ENCODE data around the gene TP63.

- TF ChIP-seq CTCF (conservative IDR thresholded peaks at IDR 0.05), result no peak
- no peak for TF ChIP-seq ZFX (IDR thresholded peaks at IDR 0.05)
Measured at GRCh38 chr3:189631409-189631808, 220 bp downstream of the TP63 start.

Data from C4-2B (cell line).